ENCODE results near the gene MNS1. TPM values are rescaled to one million over a fixed set of nuclear protein-coding genes. Genes with fewer than 3 reads are reported as not detected.

MNS1 gene
- total and polyA plus RNA-seq, 10 of the 15 experiments (the other 5 are each of a cell fraction or from before 2014, with no cell fraction given) = 0.45 to 2.6 (median 0.97) TPM

GRCh38 chr15:56428821-56429458 lies 36.0 kb downstream of the MNS1 start:
- TF ChIP-seq ZSCAN29 (IDR thresholded peaks at IDR 0.05) = no peak
- peak; percentile 76 for TF ChIP-seq RAD21 (IDR thresholded peaks at IDR 0.05; ENCODE audit: insufficient read depth, low read depth, low read length)
- no peak for TF ChIP-seq TCF7 (IDR thresholded peaks at IDR 0.05; ENCODE audit: borderline replicate concordance)
- TF ChIP-seq SMC3 (IDR thresholded peaks at IDR 0.05; ENCODE audit: borderline replicate concordance, low read length) = peak; percentile 67
- TF ChIP-seq CTCF (IDR thresholded peaks at IDR 0.05 in 2 of 3, conservative IDR thresholded peaks at IDR 0.05 in 1 of 3; ENCODE audit: control insufficient read depth in 2 of 3, extremely low read depth in 1 of 3, insufficient read depth in 1 of 3, low read depth in 3 of 3, low read length in 3 of 3) = peak; percentile 25 to 66 (median 44); a peak in 4 of 6 replicates
- TF ChIP-seq PML (IDR thresholded peaks at IDR 0.05; ENCODE audit: low read length) = no peak
- no peak for TF ChIP-seq POLR2AphosphoS2 (IDR thresholded peaks at IDR 0.05; ENCODE audit: low read depth, low read length)
- POLR2A ChIA-PET = no interaction called here
- H3K9ac ChIP-seq (ENCODE audit: control insufficient read depth, insufficient read depth, low read length) = no peak overlapping the region
- no peak overlapping the region for H3K4me2 ChIP-seq (ENCODE audit: control insufficient read depth, insufficient read depth)
- intact Hi-C loops (cut with micrococcal nuclease; ENCODE audit: unreplicated experiment) (loop anchor here (1.0 to 5.0 kb wide), 2 partner anchors 57 to 183 kb away; no protein-coding TSS in a partner anchor), in situ Hi-C loops (cut with MboI) (loop anchor here (25.0 kb wide), 1 partner anchor 767 kb away; no protein-coding TSS in a partner anchor)
- RAD21 ChIA-PET (ENCODE audit: unreplicated experiment) = interaction anchor here (0.6 to 2.1 kb wide), 5 partner anchors 134 to 529 kb away, joined by 3 to 16 read pairs (median 3); no protein-coding TSS in a partner anchor
- 2% methylated on average over 2 of the region's 2 CpGs for WGBS (ENCODE audit: insufficient coverage, insufficient replicate concordance, low lambda C conversion rate, missing lambda C conversion rate)
- H3K27ac ChIP-seq (ENCODE audit: control insufficient read depth, insufficient read depth) = no peak overlapping the region
- peak; percentile 73 for ATAC-seq
- no peaks in the 10 kb centered on the region for H3K27me3 ChIP-seq (replicated peaks in 1 of 2; ENCODE audit: control insufficient read depth in 2 of 2, insufficient read depth in 2 of 2, low read length in 1 of 2)
- H4K20me1 ChIP-seq (ENCODE audit: control insufficient read depth, insufficient read depth) = no peaks in the 10 kb centered on the region
- no peaks in the 10 kb centered on the region for H3K4me1 ChIP-seq (ENCODE audit: control insufficient read depth, insufficient read depth, low read length)
- peak; percentile 7 for DNase-seq (ENCODE audit: low read depth, low spot score)
- SMC1A ChIA-PET (ENCODE audit: uncharacterized antibody, unreplicated experiment) = interaction anchor here (0.9 to 5.1 kb wide), 5 partner anchors 83 to 779 kb away, joined by 3 to 29 read pairs (median 3); no protein-coding TSS in a partner anchor
- H3K36me3 ChIP-seq (ENCODE audit: control insufficient read depth in 2 of 2, insufficient read depth in 2 of 2, low read length in 1 of 2) = peaks cover 0 to 9% of the 10 kb centered on the region in 2 experiments; a peak in 1 of 4 replicates
- no peaks in the 10 kb centered on the region for H3K79me2 ChIP-seq (ENCODE audit: control insufficient read depth, insufficient read depth, low read length)
- no peaks in the 10 kb centered on the region; the same call in 1 of the 3 replicates for H3K9me3 ChIP-seq (replicated peaks; ENCODE audit: control insufficient read depth, insufficient read depth, low read length)
- CTCF ChIA-PET = interaction anchor here (0.5 to 6.8 kb wide), 18 partner anchors 11 to 718 kb away, joined by 3 to 123 read pairs (median 3); no protein-coding TSS in a partner anchor
- H2AFZ ChIP-seq (ENCODE audit: control insufficient read depth, low read depth, low read length) = no peak overlapping the region
- FAIRE-seq = no peak
- no TSS peak for BruUV-seq (replicated peaks)
- no peak overlapping the region for H3K4me3 ChIP-seq
